ENCODE data around the gene TNIK.

- peak; percentile 35; the same call in 1 of the 2 replicates for TF ChIP-seq CTCF (conservative IDR thresholded peaks at IDR 0.05; ENCODE audit: low read depth, low read length)
- no peak for TF ChIP-seq EZH2 (IDR thresholded peaks at IDR 0.05; ENCODE audit: borderline replicate concordance, low read depth, low read length, poor library complexity, severe bottlenecking)
Measured at GRCh38 chr3:171113716-171114115, 346.5 kb downstream of the TNIK start.

Measured in A673 (cell line).